ENCODE data around the gene NDRG4.

NDRG4 gene

GRCh38 chr16:58464916-58465731 lies 34.8 kb upstream of the NDRG4 start:
- in situ Hi-C loops (cut with MboI; ENCODE audit: low sequenced_read_pairs), result no loop called here

GRCh38 chr16:58465817-58466216 lies 34.1 kb upstream of the NDRG4 start:
- in situ Hi-C loops (cut with MboI; ENCODE audit: low sequenced_read_pairs), result no loop called here

GRCh38 chr16:58466396-58466795 lies 33.5 kb upstream of the NDRG4 start:
- in situ Hi-C loops (cut with MboI; ENCODE audit: low sequenced_read_pairs), result no loop called here

- in situ Hi-C loops (cut with MboI; ENCODE audit: low sequenced_read_pairs), result no loop called here
Measured at GRCh38 chr16:58467905-58468304, 32.0 kb upstream of the NDRG4 start.

GRCh38 chr16:58471209-58471975 lies 28.6 kb upstream of the NDRG4 start:
- in situ Hi-C loops (cut with MboI; ENCODE audit: low sequenced_read_pairs), result no loop called here

DNA sequence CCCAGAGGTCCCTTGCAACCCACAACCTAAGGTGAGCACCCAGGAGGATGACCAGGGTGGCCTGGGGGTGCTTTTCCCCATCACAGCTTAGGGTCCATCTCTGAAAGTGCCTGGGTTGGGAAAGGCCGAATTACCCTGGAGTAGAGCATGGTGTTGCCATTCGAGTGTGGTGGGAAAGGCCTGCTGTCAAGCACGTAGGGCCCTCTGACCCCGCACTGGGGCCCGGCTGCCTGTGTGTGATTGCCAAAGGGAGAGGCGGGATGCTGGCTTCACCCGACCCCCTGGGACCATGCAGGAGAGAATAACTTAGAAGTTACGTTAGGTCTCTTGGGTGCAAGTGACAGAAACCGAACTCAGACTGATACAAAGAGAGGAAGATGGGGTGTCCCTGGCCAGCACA lies 27.7 kb upstream of the NDRG4 start:
- in situ Hi-C loops (cut with MboI; ENCODE audit: low sequenced_read_pairs), result no loop called here

GRCh38 chr16:58472827-58473226 lies 27.1 kb upstream of the NDRG4 start:
- in situ Hi-C loops (cut with MboI; ENCODE audit: low sequenced_read_pairs), result no loop called here

GRCh38 chr16:58474296-58474695 lies 25.6 kb upstream of the NDRG4 start:
- in situ Hi-C loops (cut with MboI; ENCODE audit: low sequenced_read_pairs), result no loop called here

GRCh38 chr16:58475091-58475619 lies 24.8 kb upstream of the NDRG4 start:
- in situ Hi-C loops (cut with MboI; ENCODE audit: low sequenced_read_pairs), result loop anchor here (25.0 kb wide), 1 partner anchor 138 kb away; no protein-coding TSS in a partner anchor

- in situ Hi-C loops (cut with MboI; ENCODE audit: low sequenced_read_pairs), result loop anchor here (25.0 kb wide), 1 partner anchor 139 kb away; no protein-coding TSS in a partner anchor
Measured at GRCh38 chr16:58476791-58477190, 23.2 kb upstream of the NDRG4 start.

GRCh38 chr16:58478427-58478826 lies 21.5 kb upstream of the NDRG4 start:
- in situ Hi-C loops (cut with MboI; ENCODE audit: low sequenced_read_pairs), result loop anchor here (25.0 kb wide), 1 partner anchor 141 kb away; no protein-coding TSS in a partner anchor

DNA sequence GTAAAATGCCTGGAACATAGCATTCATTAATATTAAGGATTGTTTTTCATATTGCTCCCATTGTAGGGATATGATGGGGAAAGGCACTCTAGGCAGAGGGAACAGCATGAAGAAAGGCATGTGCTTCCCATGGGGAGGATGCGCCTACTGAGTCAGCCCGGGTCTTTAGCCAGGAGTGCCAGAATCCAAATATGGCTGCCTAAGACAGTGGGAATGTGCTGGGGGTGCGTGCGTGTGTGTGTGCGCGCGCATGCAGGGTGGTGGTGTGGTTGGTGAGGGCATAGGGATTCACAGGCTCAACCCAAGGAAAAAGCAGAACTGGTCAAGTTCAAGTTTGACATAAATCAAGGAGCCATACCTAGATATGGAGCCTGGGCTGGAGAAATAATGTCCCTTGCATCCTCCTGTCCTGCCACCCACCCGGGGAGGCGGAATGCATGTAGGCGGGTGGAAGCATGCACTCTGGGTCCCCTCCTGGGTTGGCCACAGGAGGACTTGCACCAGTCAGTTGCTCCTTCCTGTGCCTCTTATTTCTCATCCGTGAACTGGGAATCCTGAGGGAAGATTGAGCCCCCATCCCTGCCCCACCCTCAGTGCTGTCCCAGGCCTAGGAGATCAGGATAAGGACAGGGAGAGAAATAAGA lies 18.6 kb upstream of the NDRG4 start:
- in situ Hi-C loops (cut with MboI; ENCODE audit: low sequenced_read_pairs), result loop anchor here (25.0 kb wide), 1 partner anchor 144 kb away; no protein-coding TSS in a partner anchor

DNA sequence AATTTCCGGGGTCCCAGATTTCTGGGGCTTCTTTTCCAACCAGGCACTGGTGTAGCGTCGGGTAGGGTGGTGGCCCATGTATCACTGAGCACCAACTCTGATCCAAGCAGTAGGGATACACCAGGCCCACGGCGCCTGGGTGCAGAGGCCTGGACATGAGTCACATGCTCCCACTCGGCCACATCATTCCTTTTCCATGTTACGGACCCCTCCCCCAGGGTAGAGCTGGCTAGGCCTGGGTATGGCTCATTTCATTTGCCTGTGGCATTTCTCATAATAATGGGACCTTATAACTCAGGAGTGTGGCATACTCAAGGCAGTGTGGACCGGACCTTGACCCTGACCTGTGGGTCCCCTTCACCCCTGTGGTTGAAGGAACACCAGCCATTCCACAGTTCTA lies 18.0 kb upstream of the NDRG4 start:
- in situ Hi-C loops (cut with MboI; ENCODE audit: low sequenced_read_pairs), result loop anchor here (25.0 kb wide), 1 partner anchor 145 kb away; no protein-coding TSS in a partner anchor

DNA sequence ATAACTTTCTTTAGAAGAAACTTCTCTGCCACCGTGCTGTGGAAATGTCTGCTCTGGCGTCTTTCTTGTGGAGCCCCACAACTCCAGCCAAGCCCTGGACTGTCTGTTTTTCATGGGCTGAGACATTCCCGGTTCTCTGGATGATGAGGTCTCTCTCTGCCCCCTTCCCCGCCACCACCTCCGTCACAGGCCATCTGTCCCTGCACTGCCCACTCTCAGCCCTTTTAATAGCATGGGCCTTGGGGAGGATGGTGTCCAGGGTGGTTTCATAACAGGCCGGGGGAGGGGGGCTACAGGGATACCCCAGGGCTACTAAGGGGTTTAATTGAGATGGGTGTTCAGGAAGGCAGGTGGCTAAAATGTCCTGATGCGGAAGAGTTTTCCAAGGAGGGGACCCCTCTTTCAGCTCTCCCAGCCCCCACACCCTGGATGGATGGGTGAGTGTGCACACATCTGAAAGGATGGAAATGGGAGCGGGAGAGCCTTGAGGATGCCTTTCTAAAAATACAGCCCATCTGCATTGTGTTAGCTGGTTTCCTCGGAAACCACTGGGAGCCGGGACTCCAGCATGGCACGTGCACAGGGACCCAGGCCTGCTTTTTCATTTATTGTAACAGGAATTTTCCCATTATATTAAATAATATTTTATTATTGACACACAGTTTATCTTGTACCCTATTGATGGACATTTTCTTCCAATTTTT lies 14.6 kb upstream of the NDRG4 start:
- in situ Hi-C loops (cut with MboI; ENCODE audit: low sequenced_read_pairs), result loop anchor here (25.0 kb wide), 1 partner anchor 148 kb away; no protein-coding TSS in a partner anchor

GRCh38 chr16:58487566-58488351 lies 12.2 kb upstream of the NDRG4 start:
- in situ Hi-C loops (cut with MboI; ENCODE audit: low sequenced_read_pairs), result loop anchor here (25.0 kb wide), 1 partner anchor 150 kb away; no protein-coding TSS in a partner anchor

- in situ Hi-C loops (cut with MboI; ENCODE audit: low sequenced_read_pairs), result loop anchor here (25.0 kb wide), 1 partner anchor 151 kb away; no protein-coding TSS in a partner anchor
Measured at GRCh38 chr16:58488531-58488930, 11.4 kb upstream of the NDRG4 start.

DNA sequence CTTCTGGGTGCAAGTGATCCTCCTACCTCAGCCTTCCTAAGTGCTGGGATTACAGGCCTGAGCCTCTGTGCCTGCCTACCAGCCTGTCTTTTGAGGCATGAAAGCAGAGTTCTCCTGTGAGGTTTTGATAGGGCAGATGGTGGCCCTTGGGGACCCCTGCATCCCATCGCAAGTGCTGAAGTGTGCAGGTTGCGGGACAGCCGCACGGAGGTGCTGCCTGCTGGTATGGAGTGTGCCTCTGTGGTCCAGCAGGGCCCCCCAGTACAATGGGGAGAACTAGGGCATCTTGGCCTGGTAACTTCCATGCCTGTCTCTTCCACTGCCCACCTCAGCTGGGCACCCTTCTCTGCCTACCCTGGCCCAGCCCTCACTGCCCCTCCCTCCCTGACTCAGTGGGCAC lies 9.9 kb upstream of the NDRG4 start:
- in situ Hi-C loops (cut with MboI; ENCODE audit: low sequenced_read_pairs), result loop anchor here (25.0 kb wide), 1 partner anchor 153 kb away; no protein-coding TSS in a partner anchor

GRCh38 chr16:58490539-58490938 lies 9.4 kb upstream of the NDRG4 start:
- in situ Hi-C loops (cut with MboI; ENCODE audit: low sequenced_read_pairs), result loop anchor here (25.0 kb wide), 1 partner anchor 153 kb away; no protein-coding TSS in a partner anchor

- in situ Hi-C loops (cut with MboI; ENCODE audit: low sequenced_read_pairs), result loop anchor here (25.0 kb wide), 1 partner anchor 155 kb away; no protein-coding TSS in a partner anchor
Measured at GRCh38 chr16:58492066-58492465, 7.9 kb upstream of the NDRG4 start.
